T-helper 22 cell (primary cell): ENCODE data around the gene CD8B.
"Not testable (repeated sequence)": the region's sequence is repeated elsewhere in the genome, so short reads cannot be mapped to it uniquely, and the experiment has no call there.

ENCODE experiments used
- DNase-seq: peaks from one replicate; pipeline ENCODE4 v3.0.0-alpha.2; 2020; ENCODE audit warnings: low read depth

The CD8B gene

DNA sequence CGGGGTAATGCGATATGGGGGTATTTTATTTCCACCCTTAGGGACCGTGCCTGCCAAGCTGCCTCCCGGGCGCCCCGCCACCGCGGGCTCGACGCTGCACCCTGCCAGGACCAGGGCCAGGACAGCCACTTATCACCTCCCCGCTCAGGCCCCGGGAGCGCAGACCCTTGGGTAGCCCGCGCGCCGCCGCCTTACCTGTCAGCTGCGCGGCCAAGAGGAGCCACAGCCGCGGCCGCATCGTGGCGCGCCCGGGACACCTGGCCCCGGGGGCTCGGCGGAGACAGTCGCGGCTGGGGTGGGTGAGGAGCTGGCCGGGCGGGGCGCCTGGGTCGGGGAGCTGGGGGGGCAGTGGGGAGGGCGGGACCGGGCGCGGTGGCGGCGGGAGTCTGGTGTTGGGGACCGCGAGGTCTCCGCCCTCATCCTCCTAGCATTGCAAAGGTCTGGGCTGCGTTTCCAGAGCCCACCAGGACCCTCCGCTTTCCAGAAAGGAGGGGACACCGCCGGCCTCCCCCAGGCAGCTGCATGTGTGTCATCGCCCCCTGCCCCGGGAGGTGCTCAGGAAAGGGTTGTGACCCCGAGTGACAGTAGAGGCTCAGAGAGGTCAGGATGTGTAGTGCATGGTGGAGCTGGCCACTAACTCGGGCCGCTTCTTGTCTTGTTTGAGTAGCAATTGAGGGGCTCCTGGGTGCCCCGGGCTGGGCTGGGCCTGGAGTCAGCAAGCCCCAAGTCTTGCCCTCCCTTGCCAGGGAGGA is at the start of gene CD8B:
Gene CD8B, minus strand, starts transcription at position 259 of the 752 bp plus-strand sequence. Its CDS starts 21 bp downstream, at position 238.
- not testable (repeated sequence) for DNase-seq

GRCh38 chr2:86905868-86906267 is 44.2 kb upstream of the CD8B start:
- DNase-seq: not testable (repeated sequence)

GRCh38 chr2:86900687-86901086 is 39.0 kb upstream of the CD8B start:
- DNase-seq: not testable (repeated sequence)

DNA sequence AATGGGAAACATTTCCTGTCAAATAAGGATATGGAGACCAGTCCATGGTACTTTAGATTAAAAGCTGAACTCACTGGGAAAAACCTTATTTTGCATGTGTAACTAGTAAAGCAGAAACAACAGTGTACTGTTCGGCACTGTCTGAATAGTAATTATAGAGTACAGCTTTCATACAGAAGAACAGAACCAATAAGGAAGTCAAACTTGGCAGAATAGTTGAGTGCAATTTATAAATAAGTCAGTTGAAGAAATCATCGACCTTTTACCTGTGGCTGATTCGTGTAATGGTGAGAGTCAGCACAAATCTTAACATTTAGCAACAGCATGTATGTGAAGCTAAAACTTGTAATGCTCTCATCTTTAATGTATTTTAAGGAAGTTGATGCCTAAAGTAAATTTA is 24.3 kb upstream of the CD8B start:
- DNase-seq: not testable (repeated sequence)

DNA sequence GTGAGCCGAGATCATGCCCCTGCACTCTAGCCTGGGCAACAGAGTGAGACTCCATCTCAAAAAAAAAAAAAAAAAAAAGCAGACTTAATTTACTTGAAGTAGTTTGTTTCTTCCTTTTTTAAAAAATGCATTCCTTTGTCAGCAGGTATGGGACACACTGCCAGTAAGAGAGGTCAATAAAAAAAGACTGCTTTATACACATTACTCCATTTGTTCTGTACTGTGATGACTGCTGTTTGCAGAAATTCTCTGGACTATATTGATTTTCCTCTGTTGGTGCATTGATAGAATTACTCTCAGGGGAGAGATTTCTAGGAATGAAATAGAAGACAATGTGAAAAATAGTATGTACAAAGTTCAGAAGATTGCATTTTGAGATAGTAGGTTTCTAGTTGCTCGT is 21.2 kb upstream of the CD8B start:
- DNase-seq: not testable (repeated sequence)

DNA sequence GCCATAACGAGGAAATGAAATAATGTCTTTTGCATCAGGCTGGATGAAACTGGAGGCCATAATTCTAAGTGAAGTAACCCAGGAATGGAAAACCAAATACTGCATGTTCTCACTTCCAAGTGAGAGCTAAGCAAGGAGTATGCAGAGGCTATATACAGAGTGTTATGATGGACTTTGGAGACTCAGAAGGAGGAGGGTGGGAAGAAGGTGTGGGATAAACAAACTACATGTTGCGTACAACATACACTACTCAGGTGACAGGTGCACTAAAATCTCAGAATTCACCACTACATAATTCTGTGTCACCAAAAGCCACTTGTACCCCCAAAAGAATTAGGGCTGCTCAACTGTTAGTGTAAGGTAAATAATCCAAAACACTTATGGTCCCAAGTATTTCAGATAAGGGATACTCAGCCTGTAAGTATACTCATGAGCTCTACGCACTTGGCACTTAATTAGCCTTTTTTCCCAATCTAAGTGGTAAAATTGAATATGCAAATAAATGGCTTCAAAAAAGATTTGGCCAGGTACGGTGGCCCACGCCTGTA is 20.5 kb upstream of the CD8B start:
- not testable (repeated sequence) for DNase-seq

- not testable (repeated sequence) for DNase-seq
These were observed 17.3 kb upstream of the CD8B start for GRCh38 chr2:86878986-86879385.

GRCh38 chr2:86870941-86871340 is 9.3 kb upstream of the CD8B start:
- not testable (repeated sequence) for DNase-seq

DNA sequence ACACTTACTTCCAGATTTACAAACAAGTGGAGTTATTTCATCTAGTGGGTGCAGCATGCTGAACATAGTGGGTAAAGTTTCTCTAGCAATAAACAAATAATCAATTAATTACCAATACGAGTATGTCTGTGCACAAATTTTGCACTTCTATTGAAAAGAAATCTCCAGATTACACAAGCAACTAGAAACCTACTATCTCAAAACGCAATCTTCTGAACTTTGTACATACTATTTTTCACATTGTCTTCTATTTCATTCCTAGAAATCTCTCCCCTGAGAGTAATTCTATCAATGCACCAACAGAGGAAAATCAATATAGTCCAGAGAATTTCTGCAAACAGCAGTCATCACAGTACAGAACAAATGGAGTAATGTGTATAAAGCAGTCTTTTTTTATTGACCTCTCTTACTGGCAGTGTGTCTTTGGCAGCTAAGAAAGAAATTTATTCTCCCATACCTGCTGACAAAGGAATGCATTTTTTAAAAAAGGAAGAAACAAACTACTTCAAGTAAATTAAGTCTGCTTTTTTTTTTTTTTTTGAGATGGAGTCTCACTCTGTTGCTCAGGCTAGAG is 7.3 kb upstream of the CD8B start:
- not testable (repeated sequence) for DNase-seq

DNA sequence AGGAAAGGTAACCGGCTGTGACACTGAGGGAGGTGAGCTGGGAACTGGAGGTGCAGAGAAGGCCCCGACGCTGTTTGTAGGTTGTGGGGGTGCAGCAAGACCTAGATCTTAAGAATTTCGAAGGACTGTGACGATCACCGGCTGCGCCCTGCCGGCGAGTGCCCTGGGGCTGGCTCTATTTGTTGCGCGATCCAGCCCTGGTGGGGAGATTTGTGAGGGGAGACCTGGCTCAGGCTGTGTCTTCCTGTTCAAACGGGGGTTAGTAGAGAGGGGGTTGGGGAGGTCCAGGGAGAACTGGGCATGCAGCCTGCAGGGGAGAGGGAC is 656 bp upstream of the CD8B start:
- not testable (repeated sequence) for DNase-seq

DNA sequence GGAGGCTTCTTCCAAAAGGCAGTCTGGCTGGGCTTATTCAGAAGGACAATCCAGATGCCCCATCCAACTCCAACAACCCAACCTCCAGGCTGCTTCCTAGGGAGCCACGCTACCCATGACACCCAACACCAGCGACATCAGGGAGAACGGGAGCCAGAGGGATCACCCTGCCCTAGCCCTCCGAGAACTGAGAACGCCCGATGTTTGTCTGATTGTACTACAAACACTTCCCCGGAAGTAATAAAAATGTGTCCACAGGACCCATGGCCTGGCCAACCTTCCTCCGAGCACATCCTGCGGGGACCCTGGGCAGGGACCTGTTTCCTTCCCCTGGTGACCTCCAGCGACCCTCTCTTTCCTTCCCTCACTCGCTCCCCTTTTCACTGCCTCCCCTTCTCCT is 511 bp downstream of the CD8B start:
- DNase-seq: not testable (repeated sequence)

GRCh38 chr2:86860573-86860972 is 1.1 kb downstream of the CD8B start:
- not testable (repeated sequence) for DNase-seq

GRCh38 chr2:86857688-86858087 is 4.0 kb downstream of the CD8B start:
- not testable (repeated sequence) for DNase-seq

DNA sequence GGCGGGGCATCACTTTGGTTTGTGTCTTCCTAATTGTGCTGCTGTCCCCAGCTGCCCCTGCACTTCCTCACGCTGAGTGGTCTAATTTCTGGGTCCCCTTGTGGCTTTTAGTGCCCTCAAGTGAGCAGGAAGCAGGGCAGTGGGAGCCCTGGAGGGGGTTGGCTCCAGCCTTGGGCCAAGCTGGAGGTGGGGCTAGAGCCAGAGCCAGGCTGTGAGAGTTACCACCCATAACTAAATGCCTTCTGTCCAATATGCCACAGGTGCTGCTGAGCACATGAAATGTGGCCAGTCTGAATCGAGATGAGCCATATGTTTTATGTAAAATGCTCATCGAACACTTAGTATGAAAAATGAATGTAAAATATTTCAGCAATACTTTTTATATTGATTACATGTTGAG is 5.2 kb downstream of the CD8B start:
- DNase-seq: not testable (repeated sequence)

- not testable (repeated sequence) for DNase-seq
These were observed 5.7 kb downstream of the CD8B start for GRCh38 chr2:86855981-86856380.

DNA sequence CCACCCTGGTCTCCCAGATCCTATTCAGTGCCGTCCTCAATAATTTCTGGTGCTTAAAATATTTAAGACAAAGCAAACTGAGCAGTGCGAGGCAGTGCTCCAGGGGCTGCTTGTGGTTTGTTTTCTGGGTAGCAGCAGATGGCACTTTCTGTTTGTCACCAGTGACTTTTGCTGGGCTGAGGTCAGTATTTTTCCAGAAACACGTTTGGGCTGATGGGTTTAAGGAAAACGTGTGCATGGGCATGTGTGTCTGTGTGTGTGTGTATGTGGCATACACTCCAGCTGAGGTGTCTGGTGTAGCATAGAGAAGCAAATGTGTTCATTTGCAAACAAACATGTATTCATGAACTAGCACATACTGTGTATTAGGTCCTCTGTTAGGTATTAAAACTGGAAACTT is 10.1 kb downstream of the CD8B start:
- not testable (repeated sequence) for DNase-seq

DNA sequence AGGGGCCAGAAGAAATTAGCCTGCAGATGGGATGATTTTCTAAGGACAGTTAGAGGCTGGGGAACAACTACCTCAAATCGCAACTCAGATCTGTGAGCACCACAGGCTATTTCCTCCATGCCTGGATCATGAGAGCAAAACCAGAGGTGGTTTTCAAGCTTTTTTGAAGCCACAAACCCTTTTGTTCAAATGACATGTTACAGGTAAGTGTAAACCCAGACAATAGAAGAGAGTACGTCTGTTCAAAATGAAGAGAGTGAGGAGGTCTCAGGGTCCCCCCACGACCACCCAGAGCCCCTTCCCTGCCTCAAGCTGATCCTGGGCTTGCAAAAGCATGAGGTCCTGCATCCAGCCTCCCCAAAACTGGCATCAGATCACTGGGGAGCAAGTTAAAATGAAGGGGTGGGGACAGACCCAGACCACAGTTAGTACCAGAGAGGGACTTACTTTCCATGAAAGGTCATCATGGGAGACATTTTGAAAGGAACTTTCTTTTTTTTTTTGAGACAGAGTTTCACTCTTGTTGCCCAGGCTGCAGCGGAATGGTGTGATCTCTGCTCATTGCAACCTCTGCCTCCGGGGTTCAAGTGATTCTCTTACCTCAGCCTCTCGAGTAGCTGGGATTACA is 19.0 kb downstream of the CD8B start:
- DNase-seq: not testable (repeated sequence)

DNA sequence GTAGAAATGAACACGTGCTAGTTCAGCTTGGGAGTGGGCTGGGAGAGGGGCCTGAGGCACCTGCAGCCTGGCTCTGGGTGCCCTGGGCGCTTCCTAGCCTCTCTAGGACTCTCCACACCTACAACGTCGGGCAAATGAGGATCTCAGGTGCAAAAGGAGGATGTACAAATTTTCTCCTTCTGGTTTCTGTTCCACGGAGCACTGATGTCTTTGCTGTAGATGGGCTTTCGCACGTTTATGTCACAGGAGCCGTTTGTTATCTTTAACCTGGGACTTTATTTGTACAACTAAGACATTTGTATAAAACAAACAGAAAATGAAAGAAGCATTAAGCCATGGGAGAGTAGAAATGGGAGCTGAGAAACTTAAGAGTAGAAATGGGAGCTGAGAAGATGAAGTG is 20.4 kb downstream of the CD8B start:
- DNase-seq: not testable (repeated sequence)

DNA sequence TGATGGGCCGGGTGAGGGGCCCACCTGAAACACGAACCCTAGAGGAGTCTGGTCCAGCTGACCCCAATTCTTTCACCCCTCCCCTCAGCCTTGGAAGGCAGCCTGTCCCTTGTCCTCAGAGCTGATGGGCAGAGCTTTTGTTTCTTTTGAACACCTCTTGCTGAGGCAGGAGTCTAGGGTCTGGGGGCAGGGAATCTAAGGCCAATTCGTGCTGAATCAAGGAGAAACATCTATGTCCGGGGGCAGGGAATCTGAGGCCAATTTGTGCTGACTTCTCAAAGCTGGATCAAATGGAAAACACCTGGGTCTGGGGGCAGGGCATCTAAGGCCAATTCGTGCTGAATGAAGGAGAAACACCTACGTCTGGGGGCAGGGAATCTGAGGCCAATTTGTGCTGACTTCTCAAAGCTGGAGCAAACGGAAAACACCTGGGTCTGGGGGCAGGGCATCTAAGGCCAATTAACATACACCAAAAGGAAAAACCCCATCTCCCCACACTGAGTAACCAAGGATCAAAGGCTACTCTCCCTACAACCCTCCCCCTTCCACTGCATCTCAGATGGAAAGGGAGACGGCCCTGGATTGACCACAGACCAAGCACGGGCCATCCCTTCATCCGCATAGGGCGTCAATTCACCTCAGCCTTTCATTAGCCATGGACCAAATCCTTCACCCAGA is 21.7 kb downstream of the CD8B start:
- not testable (repeated sequence) for DNase-seq

GRCh38 chr2:86839455-86839854 is 22.2 kb downstream of the CD8B start:
- not testable (repeated sequence) for DNase-seq

- not testable (repeated sequence) for DNase-seq
These were observed 24.0 kb downstream of the CD8B start for GRCh38 chr2:86837714-86838113.
